Ovary (tissue), 3 donors: ENCODE results near the gene CDC42SE1.

Experiments
- EP300 ChIP-seq: sonication (generic); formaldehyde crosslinking; IDR thresholded peaks from one replicate; pipeline ENCODE4 v1.6.1; 2017; ENCODE audit warnings: antibody characterized with exemption
- TF ChIP-seq, protein P1 (sequence below), 3 donors: fragments of 450-650 bp in 2 of 3; fragments of 200-600 bp in 1 of 3; IDR thresholded peaks; one replicate each; pipeline versions ENCODE4 v1.5.1 to v1.8.0; 2016 to 2022; ENCODE audit warnings: antibody characterized with exemption in 3 of 3, mild to moderate bottlenecking in 1 of 3
- donor health status: DM: no; HTN: no; CAD: no.

DNA sequence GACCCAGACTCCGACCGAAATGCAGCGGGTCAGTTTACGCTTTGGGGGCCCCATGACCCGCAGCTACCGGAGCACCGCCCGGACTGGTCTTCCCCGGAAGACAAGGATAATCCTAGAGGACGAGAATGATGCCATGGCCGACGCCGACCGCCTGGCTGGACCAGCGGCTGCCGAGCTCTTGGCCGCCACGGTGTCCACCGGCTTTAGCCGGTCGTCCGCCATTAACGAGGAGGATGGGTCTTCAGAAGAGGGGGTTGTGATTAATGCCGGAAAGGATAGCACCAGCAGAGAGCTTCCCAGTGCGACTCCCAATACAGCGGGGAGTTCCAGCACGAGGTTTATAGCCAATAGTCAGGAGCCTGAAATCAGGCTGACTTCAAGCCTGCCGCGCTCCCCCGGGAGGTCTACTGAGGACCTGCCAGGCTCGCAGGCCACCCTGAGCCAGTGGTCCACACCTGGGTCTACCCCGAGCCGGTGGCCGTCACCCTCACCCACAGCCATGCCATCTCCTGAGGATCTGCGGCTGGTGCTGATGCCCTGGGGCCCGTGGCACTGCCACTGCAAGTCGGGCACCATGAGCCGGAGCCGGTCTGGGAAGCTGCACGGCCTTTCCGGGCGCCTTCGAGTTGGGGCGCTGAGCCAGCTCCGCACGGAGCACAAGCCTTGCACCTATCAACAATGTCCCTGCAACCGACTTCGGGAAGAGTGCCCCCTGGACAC is 11.3 kb downstream of the CDC42SE1 start:
- no peak for TF ChIP-seq EP300
- TF ChIP-seq, protein P1, sequence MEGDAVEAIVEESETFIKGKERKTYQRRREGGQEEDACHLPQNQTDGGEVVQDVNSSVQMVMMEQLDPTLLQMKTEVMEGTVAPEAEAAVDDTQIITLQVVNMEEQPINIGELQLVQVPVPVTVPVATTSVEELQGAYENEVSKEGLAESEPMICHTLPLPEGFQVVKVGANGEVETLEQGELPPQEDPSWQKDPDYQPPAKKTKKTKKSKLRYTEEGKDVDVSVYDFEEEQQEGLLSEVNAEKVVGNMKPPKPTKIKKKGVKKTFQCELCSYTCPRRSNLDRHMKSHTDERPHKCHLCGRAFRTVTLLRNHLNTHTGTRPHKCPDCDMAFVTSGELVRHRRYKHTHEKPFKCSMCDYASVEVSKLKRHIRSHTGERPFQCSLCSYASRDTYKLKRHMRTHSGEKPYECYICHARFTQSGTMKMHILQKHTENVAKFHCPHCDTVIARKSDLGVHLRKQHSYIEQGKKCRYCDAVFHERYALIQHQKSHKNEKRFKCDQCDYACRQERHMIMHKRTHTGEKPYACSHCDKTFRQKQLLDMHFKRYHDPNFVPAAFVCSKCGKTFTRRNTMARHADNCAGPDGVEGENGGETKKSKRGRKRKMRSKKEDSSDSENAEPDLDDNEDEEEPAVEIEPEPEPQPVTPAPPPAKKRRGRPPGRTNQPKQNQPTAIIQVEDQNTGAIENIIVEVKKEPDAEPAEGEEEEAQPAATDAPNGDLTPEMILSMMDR (IDR thresholded peaks at IDR 0.05): peak in 2 of 3 donors; percentile 42 to 46
